Skeletal muscle tissue (tissue), 4 donors: Measurements from ENCODE around the gene AK9. TPM values are rescaled to one million over a fixed set of nuclear protein-coding genes. Genes with fewer than 3 reads are reported as not detected.
"Not testable (repeated sequence)": the region's sequence is repeated elsewhere in the genome, so short reads cannot be mapped to it uniquely, and the experiment has no call there.

Source experiments
- H3K27ac ChIP-seq: one replicate; pipeline ENCODE4 v1.7.0; 2013; ENCODE audit warnings: mild to moderate bottlenecking, low read depth, low read length, inconsistent platforms
- H3K27me3 ChIP-seq, 3 donors: one replicate each; pipeline ENCODE4 v1.7.0; 2013; ENCODE audit warnings: low read length in 3 of 3; ENCODE audit not compliant: control insufficient read depth in 3 of 3, insufficient read depth in 3 of 3
- H3K36me3 ChIP-seq, 3 donors: one replicate each; pipeline ENCODE4 v1.7.0; 2013; ENCODE audit warnings: low read length in 3 of 3; ENCODE audit not compliant: control insufficient read depth in 3 of 3, insufficient read depth in 3 of 3
- H3K4me1 ChIP-seq, 3 donors: one replicate each; pipeline ENCODE4 v1.7.0; 2013; ENCODE audit warnings: low read length in 3 of 3, mild to moderate bottlenecking in 3 of 3; ENCODE audit not compliant: control insufficient read depth in 3 of 3, insufficient read depth in 3 of 3
- H3K4me3 ChIP-seq, 3 donors: one replicate each; pipeline ENCODE4 v1.7.0; 2013; ENCODE audit warnings: low read length in 3 of 3
- H3K9ac ChIP-seq, 3 donors: one replicate each; pipeline ENCODE4 v1.7.0; 2013; ENCODE audit warnings: low read length in 3 of 3, mild to moderate bottlenecking in 3 of 3, moderate library complexity in 2 of 3, low read depth in 1 of 3
- H3K9me3 ChIP-seq, 3 donors: one replicate each; pipeline ENCODE4 v1.7.0; 2013; ENCODE audit warnings: low read length in 3 of 3; ENCODE audit not compliant: control insufficient read depth in 3 of 3
- total RNA-seq: library from RNA; depleted of rRNA; stranded (reverse); fragments of >200 nt; gene quantifications from one replicate; pipeline ENCODE4 v1.2.3, GENCODE V29; 2014
- donor health status: Osteomylitis.

AK9 gene
- total RNA-seq, 1 donor from 2014 or later = 14.1 TPM

GRCh38 chr6:109469591-109470189 lies 221.3 kb downstream of the AK9 start:
- Histone ChIP-seq H3K27ac (no peak overlapping the region), H3K36me3 (peaks cover 53 to 65% (median 57%) of the 10 kb centered on the region in 3 donors), H3K4me3 (no peak overlapping the region), H3K9me3 (no peaks in the 10 kb centered on the region), H3K4me1 (peaks cover 0 to 8% (median 7%) of the 10 kb centered on the region in 3 donors), H3K9ac (no peak overlapping the region), H3K27me3 (no peaks in the 10 kb centered on the region)

- H3K4me1 ChIP-seq = peaks cover 0 to 8% (median 7%) of the 10 kb centered on the region in 3 donors
- H3K36me3 ChIP-seq = peaks cover 45 to 53% (median 51%) of the 10 kb centered on the region in 3 donors
These were observed 223.3 kb downstream of the AK9 start for GRCh38 chr6:109467696-109468095.

GRCh38 chr6:109466212-109466923 lies 224.6 kb downstream of the AK9 start:
- no peak overlapping the region for H3K4me3 ChIP-seq
- H3K27ac ChIP-seq = no peak overlapping the region
- H3K9me3 ChIP-seq = no peaks in the 10 kb centered on the region
- peak overlapping the region in 1 of 3 donors; percentile 3 for H3K9ac ChIP-seq
- peaks cover 36 to 43% (median 38%) of the 10 kb centered on the region in 3 donors for H3K36me3 ChIP-seq
- H3K27me3 ChIP-seq = no peaks in the 10 kb centered on the region
- peaks cover 0 to 8% (median 7%) of the 10 kb centered on the region in 3 donors for H3K4me1 ChIP-seq

More at GRCh38 chr6:109467696-109468095, 223.3 kb downstream of the AK9 start:
- Histone ChIP-seq H3K27ac (no peak overlapping the region), H3K9ac (no peak overlapping the region), H3K27me3 (no peaks in the 10 kb centered on the region), H3K4me3 (no peak overlapping the region), H3K9me3 (no peaks in the 10 kb centered on the region)

GRCh38 chr6:109465772-109466171 lies 225.2 kb downstream of the AK9 start:
- no peak overlapping the region for H3K4me3 ChIP-seq
- H3K27me3 ChIP-seq = no peaks in the 10 kb centered on the region
- H3K4me1 ChIP-seq = peaks cover 0 to 8% (median 7%) of the 10 kb centered on the region in 3 donors
- H3K36me3 ChIP-seq = peaks cover 31 to 37% (median 32%) of the 10 kb centered on the region in 3 donors
- no peaks in the 10 kb centered on the region for H3K9me3 ChIP-seq
- no peak overlapping the region for H3K27ac ChIP-seq
- H3K9ac ChIP-seq = no peak overlapping the region

- peaks cover 8 to 25% (median 13%) of the 10 kb centered on the region in 3 donors for H3K4me1 ChIP-seq
- H3K9me3 ChIP-seq = no peaks in the 10 kb centered on the region
- no peak overlapping the region for H3K9ac ChIP-seq
- no peaks in the 10 kb centered on the region for H3K27me3 ChIP-seq
- H3K27ac ChIP-seq = no peak overlapping the region
- H3K36me3 ChIP-seq = peaks cover 17 to 18% (median 17%) of the 10 kb centered on the region in 3 donors
- H3K4me3 ChIP-seq = no peak overlapping the region
These were observed 229.1 kb downstream of the AK9 start for GRCh38 chr6:109461733-109462526.

- H3K36me3 ChIP-seq = peaks cover 13 to 16% (median 16%) of the 10 kb centered on the region in 3 donors
- not testable (repeated sequence) for H3K9me3 ChIP-seq, H3K27ac ChIP-seq, H3K9ac ChIP-seq, H3K4me3 ChIP-seq, H3K27me3 ChIP-seq
- peaks cover 14 to 31% (median 19%) of the 10 kb centered on the region in 3 donors for H3K4me1 ChIP-seq
These were observed 229.8 kb downstream of the AK9 start for GRCh38 chr6:109461205-109461604.

- peaks cover 5 to 8% (median 6%) of the 10 kb centered on the region in 3 donors for H3K36me3 ChIP-seq
- no peak overlapping the region for H3K27ac ChIP-seq
- no peak overlapping the region for H3K4me3 ChIP-seq
- H3K9me3 ChIP-seq = no peaks in the 10 kb centered on the region
- peaks cover 14 to 30% (median 18%) of the 10 kb centered on the region in 3 donors for H3K4me1 ChIP-seq
- H3K9ac ChIP-seq = no peak overlapping the region
- H3K27me3 ChIP-seq = no peaks in the 10 kb centered on the region
These were observed 230.7 kb downstream of the AK9 start for GRCh38 chr6:109460161-109460829.

- Histone ChIP-seq H3K4me1 (peaks cover 21 to 39% (median 27%) of the 10 kb centered on the region in 3 donors), H3K27ac (no peak overlapping the region), H3K9me3 (no peaks in the 10 kb centered on the region), H3K4me3 (no peak overlapping the region), H3K9ac (no peak overlapping the region), H3K27me3 (no peaks in the 10 kb centered on the region), H3K36me3 (peaks cover 0 to 5% (median 4%) of the 10 kb centered on the region in 3 donors)
These were observed 232.0 kb downstream of the AK9 start for GRCh38 chr6:109458774-109459531.

GRCh38 chr6:109457562-109457996 lies 233.4 kb downstream of the AK9 start:
- Histone ChIP-seq H3K9ac (no peak overlapping the region), H3K27ac (peak overlapping the region; percentile 63), H3K27me3 (no peaks in the 10 kb centered on the region), H3K36me3 (peaks cover 0 to 4% (median 2%) of the 10 kb centered on the region in 3 donors), H3K4me1 (peaks cover 26 to 45% (median 29%) of the 10 kb centered on the region in 3 donors), H3K9me3 (no peaks in the 10 kb centered on the region), H3K4me3 (peak overlapping the region in 2 of 3 donors; percentile 19 to 92)
